HG03457 (cell line): ENCODE results near the gene RAB40C.
"Not testable (repeated sequence)": the region's sequence is repeated elsewhere in the genome, so short reads cannot be mapped to it uniquely, and the experiment has no call there.

Source experiments
- ATAC-seq: cut with Tn5 transposase; IDR thresholded peaks from one replicate; pipeline ENCODE4 v1.9.1; 2021; ENCODE audit warnings: moderate number of reproducible peaks; ENCODE audit not compliant: unreplicated experiment

RAB40C gene

DNA sequence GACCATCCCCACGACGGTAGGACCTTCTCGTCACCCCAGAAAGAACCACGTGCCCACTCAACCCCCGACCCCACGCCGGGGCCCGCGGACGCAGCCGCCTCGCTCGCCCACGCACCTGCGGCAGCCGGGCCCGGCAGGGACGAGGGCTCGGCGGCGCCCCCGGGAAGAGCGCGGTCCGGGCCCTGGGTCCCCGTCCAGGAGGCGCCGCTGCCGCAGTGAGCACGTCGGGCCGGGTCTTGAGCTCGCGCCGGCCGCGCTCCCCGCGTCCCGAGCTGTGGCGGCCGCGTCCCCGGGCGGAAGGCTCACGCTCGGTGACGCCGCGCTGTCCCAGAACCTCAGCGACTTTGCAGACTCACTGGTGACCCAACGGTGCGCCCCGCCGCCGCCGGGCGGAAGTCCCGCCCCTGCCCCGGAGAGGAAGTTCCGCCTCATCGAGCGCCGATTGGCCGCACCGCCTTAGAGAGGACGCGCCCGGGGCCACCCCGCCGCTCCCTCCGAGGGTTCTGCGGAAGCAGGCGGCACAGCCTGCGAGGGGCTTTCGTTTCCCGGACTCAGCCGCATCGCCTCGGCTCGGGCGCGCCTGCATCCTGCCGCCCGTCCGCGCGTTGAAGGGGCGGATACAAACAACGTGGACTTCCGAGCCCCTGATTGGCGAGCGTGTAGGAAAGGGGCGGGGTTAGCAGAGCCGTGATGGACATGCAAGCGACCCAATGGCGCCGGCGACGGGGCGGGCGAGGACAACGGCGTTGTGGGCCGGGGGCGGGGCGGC, 793 bp upstream of the RAB40C start:
- peak; percentile 52 for ATAC-seq

DNA sequence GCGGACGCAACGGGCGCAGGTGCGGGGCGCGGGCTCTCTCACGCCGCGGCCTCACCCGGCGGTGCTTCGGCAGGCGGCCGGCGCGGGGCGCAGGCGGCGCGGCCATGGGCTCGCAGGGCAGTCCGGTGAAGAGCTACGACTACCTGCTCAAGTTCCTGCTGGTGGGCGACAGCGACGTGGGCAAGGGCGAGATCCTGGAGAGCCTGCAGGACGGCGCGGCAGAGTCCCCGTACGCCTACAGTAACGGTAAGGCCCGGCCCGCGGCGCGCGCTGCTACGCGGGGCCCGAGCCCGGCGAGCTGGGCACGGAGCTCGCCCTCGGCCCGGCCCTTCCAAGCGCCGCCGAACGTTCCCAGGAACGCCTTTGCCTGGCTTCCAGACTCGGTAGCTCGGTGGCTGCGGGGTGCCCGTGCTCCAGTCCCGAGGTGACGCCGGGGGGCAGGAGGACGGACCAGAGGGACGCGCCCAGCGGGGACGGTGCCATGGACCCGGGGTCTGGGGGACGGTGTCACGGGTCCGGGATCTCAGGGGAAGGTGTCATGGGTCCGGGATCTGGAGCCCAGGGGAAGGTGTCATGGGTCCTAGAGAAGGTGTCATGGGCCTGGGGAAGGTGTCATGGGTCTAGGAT, 435 bp downstream of the RAB40C start:
- no peak for ATAC-seq

DNA sequence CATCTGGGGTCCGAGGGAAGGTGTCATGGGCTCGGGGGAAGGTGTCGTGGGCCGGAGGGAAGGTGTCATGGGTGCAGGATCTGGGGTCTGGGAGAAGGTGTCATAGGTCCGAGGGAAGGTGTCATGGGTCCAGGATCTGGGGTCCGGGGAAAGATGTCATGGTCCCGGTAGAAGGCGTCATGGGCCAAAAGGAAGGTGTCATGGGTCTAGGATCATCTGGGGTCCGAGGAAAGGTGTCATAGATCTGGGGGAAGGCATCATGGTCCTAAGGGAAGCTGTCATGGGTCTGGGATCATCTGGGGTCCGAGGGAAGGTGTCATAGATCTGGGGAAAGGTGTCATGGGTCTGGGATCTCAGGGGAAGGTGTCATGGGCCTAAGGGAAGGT, 942 bp downstream of the RAB40C start:
- ATAC-seq = no peak

DNA sequence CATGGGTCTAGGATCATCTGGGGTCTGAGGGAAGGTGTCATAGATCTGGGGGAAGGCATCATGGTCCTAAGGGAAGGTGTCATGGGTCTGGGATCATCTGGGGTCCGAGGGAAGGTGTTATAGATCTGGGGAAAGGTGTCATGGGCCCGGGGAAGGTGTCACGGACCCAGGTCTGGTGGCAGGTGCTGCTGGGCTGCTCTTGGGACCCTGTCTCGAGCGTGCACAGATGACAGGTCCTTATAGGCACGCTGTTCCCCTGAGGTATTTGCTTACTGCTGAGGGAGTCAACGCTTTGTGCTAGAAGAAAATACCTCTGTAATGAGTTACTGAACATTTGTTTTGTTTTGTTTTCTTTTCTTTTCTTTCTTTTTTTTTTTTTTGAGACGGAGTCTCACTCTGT, 1.4 kb downstream of the RAB40C start:
- ATAC-seq = no peak

DNA sequence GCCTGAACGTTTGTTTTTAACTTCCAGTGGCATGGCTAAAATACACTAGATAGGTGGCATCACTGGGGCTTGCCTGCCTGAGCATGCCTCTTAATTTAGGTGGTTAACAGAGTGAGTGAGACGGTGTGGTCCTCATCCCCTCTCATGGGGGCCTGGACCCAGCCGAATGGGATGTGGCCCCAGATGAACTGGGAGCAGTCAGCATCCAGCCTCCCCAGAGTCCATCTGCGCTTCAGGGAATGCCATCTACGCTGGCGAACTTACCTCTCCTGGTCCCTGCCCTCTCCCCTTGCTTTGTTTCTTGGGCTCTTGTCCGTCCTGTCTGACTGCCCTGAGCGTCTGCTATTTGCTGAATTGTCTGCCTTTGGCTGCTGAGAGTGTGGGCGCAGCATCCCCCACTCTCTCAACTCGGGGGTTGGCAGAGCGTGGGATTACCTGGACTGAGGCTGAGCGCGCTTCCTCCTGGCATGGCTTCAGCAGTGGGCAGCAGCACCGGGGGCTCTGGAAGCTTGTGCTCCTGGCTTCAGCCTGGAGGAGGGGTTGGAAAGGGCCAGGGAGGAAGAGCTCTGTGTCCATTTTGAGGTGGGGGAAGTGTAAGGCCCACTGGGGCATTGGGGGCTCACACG, 2.1 kb downstream of the RAB40C start:
- no peak for ATAC-seq

DNA sequence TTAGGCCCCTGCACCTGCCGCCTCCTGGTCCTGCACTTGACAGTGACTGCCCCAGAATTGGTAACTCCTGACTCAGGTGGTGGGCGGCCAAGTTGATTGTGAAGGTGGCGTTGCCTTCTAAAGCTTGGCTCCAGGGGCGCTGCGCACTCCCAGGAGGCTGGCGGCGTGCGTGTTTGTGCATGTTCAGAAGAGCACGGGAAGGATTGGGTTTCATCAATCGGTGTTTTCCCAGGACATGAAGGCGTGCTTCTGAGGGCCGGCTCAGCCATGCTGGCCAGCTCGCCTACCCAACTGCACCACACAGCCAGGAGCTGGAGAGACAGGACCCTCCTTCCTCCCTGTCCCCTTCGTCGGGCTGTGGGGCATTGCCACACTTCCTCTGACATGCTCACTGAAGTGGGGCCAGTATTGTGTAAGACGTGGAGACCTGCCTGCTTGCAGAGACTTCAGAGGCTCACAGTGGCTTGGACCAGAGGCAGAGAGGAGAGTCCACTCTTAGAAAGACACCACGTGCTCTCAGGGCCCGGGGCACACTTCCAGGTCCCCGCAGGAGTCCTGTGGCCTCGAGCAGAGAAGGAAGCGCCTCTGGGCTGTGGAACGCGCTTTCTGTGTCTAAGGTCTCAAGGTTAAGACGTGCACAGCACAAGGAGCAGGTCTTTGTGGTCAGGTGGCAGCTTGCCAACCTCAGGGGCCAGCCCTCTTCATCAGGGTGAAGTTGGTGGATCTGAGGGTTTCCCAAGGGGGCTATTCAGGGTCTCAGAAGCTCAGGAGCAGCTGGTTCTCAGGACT, 2.8 kb downstream of the RAB40C start:
- ATAC-seq = no peak

DNA sequence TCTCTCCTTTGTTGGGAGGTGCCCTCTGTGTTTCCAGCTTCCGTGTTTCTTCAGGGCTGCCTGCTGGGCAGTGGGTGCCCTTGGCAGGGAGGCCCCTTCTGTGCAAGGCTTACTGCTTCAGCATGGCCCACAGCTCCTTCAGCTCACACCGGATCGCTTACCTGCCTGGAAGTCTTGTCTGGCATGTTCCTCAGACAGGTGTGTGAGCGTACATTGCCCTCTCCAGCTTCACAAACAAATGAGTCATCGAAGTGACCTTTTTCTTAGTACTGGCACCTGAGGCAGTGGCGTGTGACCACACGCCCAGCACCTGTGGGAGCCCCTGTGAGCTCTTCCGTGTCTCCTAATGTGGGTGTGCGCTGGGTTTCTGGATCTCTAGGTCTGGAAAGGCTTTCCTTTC, 3.5 kb downstream of the RAB40C start:
- no peak for ATAC-seq

DNA sequence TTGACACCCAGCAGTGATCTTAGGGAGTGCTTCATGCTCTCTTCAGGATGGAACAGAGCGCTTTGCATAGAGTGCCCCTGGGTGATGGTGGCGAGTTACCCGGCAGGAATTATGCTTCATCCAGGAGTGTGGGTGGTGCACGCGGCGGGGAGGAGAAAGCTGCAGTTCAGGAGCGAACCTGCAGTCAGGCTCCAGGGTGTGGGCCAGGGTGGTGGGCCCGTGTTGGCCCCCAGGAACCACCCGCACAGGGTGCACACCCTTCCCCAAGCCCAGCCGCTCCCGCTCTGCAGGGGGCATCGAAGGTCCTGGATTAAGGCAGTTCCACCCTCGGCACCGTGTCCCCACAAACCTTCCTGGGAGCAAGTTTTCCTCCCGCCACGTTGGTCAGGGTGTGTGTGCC, 3.9 kb downstream of the RAB40C start:
- no peak for ATAC-seq

DNA sequence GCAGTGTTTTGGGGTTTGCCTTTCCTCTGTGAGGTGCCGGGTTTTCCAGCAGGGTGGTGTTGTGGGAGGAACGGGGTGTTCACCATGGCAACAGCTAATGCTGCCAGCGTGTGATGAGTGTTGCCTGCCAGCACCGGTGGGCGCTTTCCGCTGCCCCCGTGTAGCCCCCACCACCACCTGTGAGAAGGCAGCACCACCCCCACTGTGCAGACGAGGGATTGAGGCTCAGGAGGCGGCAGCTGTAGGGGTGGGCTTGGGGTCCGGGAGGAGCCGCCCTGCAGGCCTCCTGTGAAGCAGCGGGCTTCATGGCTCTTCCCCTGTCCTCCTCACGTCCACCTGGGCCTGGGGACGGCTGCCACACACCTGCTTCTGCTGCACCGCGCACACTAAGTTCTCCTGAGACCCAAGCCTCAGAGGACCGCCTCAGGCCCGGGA, 5.2 kb downstream of the RAB40C start:
- no peak for ATAC-seq

DNA sequence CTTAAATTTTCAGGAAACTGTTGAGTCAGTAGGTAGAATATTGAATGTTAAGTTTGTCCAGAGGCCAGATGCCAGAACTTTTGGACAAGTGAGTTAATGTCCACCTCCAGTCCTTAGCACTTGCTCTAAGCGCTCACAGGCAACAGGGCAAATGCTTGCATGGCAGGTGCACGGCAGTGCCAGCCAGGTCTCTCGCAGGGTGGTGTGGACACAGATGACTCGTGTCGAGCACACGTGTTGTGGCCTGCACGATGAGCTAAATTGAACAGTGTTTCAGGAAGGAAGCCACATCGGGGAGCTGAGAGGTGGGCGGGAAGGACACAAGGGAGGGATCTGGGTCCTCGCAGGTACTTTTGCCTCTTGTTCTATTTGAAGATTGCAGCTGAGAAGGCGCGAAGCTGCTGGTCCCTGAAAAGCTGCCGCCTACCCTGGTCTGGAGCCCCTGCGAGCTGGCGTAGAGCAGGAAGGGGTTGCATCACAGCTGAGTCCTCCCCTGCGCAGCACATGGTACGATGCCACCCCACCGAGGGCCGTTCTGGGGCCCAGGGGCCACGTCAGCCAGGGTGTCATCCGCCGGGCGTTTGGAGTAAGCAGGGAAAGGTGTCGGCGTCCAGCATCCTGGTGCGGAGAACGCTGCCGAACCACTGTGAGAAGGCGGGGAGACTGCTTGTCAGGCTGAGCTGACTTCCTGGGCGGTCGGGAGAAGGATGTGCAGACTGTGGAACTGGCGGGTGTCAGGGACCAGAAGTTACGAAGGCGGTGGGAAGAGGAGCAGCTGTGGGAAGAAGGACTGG, 6.3 kb downstream of the RAB40C start:
- no peak for ATAC-seq

DNA sequence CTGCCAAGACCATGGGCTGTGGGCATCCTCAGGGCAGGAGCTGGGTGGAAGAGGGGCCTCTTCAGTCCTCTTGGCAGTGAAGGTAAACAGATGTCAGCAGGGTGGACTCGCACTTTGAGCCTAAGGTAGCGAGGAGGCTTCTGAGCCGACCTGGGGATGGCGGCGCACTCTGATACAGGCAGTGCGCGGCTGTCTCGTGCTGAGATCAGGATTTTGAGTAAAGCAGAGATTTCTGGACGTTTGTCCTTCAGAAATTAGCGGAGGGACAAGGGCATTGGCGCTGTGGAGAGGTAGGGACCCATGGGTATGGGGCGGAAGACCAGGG, 6.8 kb downstream of the RAB40C start:
- no peak for ATAC-seq

DNA sequence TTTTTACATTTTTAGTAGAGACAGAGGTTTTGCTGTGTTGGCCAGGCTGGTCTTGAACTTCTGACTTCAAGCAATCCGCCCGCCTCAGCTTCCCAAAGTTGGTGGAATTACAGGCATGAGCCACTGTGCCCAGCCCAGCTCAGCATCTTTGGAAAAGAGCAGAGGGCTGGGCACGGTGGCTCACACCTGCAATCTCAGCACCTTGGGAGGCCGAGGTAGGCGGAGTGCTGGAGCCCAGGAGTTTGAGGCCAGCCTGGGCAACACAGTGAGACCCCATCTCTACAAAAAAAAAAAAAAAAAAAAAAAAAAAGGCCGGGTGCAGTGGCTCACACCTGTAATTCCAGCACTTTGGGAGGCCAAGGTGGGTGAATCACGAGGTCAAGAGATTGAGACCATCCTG, 7.8 kb downstream of the RAB40C start:
- ATAC-seq = not testable (repeated sequence)

DNA sequence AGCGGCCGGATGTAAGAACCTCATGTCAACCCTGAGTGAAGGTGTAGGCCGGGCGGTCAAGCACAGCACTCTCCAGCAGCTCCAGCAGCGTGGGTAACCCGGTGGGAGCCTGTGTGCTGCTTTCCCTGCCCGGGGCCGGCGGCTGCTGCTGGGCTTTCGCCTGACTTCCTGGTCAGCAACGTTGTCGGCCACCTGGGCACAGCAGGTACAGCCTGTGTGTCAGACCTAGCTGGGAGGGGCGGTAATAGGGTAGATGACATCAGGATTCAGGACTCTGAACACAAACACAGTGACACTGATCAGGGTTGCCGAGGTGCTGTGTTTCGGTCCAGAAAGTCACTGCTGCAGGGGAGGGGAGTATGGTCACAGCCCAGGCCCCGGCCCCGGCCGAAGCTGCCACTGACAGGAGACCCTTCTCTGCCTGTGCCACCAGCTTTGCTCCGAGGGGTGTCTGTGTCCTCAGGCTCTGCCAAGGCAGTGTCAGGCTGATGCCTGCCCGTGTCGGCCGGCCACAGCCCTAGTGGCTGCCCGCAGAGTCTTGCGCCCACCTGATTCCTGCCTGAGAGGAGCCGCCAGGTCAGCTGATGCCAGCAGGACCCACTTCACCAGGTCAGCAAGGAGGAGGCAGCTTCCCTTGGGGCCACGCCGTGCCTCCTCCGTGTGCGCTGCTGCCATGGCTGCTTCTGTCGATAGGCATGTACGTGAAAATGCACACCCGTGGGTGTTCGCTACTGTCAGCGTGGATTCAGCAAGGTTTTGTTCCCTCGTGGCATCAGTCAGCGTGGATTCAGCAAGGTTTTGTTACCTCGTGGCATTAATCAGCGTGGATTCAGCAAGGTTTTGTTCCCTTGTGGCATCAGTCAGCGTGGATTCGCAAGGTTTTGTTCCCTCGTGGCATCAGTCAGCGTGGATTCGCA, 9.2 kb downstream of the RAB40C start:
- no peak for ATAC-seq

DNA sequence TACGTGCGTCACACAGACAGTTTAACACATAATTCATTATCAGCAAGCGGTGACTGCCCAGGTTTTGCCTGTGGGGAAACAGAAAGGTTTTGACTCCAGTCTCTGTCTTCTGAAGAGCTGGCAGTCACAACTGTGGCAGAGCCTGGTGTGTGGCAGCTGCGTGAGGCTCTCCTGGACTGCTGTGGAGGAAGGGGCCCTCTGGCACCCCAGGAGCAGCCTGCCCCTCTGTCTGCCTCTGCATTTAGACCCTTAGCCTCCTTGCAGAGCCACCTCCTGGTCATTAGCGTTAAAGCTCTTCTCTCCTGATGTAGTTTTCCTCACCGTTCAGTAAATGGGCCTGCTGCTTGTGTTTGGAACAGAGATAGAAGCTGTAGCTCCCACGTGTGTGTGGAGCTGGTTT, 10.9 kb downstream of the RAB40C start:
- ATAC-seq = no peak

DNA sequence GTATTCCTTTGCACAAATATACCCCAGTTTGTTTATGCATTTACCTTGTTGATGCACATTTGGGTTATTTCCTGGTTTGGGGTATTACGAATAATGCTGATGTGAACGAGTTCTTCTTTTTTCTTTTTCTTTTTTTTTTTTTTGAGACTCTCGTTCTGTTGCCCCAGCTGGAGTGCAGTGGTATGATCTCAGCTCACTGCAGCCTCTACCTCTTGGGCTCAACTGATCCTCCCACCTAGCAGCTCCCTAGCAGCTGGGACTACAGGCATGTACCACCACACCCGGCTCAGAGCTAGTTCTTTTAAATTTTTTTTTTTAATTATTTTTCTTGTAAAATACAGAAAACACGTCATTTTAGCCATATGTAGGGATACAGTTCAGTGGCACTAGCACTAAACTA, 14.1 kb downstream of the RAB40C start:
- no peak for ATAC-seq

DNA sequence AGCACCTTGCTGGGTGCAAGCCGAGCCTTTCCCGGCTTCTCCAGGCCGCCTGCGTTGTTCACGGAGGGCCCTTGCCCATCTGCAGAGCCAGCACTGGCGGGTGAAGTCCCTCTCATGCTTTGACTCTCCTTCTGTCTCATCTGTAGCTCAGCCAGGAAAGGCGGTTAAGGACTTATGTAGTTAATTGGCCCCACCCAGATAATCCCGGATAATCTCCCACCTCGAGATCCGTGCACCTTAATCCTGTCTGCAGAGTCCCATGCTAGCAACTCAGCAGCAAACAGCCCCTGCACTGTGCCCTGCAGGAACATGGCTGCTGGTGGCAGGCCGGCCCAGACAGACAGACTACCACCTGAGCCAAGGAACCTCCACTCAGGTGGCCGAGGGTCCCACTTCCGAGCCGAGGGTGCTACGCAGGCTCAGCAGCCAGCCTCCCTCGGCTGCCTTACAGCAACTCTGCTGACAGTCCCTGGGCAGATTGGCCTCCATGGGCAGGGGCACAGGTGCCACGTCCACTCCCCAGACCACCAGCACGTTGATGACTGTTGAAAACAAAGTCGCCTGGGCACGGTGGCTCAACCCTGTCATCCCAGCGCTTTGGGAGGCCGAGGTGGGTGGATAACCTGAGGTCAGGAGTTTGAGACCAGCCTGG, 16.9 kb downstream of the RAB40C start:
- no peak for ATAC-seq

DNA sequence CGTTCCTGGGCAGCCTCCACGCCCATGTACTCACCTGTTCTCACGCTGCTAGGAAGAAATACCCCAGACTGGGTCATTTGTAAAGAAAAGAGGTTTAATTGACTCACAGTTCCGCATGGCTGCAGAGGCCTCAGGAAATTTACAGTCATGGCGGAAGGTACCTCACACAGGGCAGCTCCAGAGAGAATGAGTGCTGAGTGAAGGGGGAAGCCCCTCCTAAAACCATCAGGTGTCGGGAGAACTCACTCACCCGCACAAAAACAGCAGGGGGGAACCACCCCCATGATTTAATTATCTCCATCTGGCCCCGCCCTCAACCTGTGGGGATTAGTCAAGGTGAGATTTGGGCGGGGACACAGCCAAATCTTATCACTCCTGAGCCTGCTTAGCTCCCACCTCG, 18.2 kb downstream of the RAB40C start:
- no peak for ATAC-seq

DNA sequence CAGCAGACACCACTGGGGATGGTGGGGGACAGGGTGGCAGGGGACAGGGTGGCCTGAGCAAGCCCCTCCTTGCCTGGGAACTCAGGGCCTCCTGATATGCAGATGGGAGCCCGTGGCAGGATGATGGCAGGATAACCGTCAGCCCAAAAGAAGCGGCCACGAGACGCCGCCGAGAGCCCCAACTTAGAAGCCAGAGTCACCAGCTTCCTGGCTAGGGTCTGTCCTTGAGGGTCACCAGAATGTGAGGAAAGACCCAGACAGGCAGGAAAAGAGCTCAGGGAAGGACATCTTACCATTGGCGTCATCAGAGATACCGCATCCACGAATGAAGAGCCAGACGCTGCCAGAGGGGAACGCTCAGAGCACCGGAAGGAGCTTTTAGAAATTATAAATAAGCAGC, 19.4 kb downstream of the RAB40C start:
- no peak for ATAC-seq

DNA sequence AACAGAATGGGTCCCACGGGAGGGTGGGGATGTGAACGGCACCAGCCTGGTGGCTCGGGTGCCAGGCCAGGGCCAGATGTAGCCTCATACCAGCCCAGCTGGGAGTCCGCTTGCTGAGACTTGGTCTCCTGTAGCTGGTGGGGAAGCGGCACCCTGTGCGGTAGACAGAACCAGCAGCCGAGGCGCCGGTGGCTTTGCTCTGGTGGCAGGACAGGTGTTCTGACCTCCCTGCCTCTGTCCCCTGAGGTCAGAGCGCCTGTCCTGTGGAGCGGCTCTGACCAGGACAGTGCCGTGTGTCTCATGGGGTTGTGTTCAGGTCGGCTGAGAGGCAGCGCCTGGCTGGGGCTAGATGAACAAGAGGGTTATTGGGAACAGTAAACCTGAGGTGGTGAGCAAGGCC, 20.1 kb downstream of the RAB40C start:
- no peak for ATAC-seq
